ENCODE results near the gene ATG12.
"Not testable (repeated sequence)": the region's sequence is repeated elsewhere in the genome, so short reads cannot be mapped to it uniquely, and the experiment has no call there.

DNA sequence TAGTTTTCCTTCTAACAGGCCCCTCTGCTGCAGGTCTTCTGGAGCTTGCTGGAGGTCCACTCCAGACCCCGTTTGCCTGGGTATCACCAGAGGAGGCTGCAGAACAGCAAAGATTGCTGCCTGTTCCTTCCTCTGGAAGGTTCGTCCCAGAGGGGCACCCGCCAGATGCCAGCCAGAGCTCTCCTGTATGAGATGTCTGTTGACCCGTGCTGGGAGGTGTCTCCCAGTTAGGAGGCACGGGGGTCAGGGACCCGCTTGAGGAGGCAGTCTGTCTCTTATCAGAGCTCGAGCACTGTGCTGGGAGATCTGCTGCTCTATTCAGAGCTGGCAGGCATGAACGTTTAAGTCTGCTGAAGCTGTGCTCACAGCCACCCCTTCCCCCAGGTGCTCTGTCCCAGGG lies 41.1 kb upstream of the ATG12 start:
- TF ChIP-seq, protein P1, sequence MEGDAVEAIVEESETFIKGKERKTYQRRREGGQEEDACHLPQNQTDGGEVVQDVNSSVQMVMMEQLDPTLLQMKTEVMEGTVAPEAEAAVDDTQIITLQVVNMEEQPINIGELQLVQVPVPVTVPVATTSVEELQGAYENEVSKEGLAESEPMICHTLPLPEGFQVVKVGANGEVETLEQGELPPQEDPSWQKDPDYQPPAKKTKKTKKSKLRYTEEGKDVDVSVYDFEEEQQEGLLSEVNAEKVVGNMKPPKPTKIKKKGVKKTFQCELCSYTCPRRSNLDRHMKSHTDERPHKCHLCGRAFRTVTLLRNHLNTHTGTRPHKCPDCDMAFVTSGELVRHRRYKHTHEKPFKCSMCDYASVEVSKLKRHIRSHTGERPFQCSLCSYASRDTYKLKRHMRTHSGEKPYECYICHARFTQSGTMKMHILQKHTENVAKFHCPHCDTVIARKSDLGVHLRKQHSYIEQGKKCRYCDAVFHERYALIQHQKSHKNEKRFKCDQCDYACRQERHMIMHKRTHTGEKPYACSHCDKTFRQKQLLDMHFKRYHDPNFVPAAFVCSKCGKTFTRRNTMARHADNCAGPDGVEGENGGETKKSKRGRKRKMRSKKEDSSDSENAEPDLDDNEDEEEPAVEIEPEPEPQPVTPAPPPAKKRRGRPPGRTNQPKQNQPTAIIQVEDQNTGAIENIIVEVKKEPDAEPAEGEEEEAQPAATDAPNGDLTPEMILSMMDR (conservative IDR thresholded peaks at IDR 0.05; ENCODE audit: low read depth in 2 of 2) = not testable (repeated sequence)
- not testable (repeated sequence) for TF ChIP-seq ZNF114 (CRISPR knock-in tag; IDR thresholded peaks at IDR 0.05); ZNF331 (CRISPR knock-in tag; IDR thresholded peaks at IDR 0.05; ENCODE audit: low read depth)

Data from GM23338 (cell line).